Endodermal cell (in vitro differentiated cells): Measurements from ENCODE around the gene PLA2G3. TPM values are rescaled to one million over a fixed set of nuclear protein-coding genes. Genes with fewer than 3 reads are reported as not detected.

Source experiments
- DNase-seq: peaks from one replicate; pipeline ENCODE4 v3.0.0-alpha.2; 2017
- H3K27ac ChIP-seq: 2 replicates; pipeline ENCODE4 v1.5.1; 2013; ENCODE audit warnings: mild to moderate bottlenecking, low read depth, low read length, moderate library complexity
- H3K27me3 ChIP-seq: 2 replicates; pipeline ENCODE4 v1.6.1; 2013; ENCODE audit warnings: mild to moderate bottlenecking, low read length, moderate library complexity; ENCODE audit not compliant: insufficient read depth, control insufficient read depth, poor library complexity, severe bottlenecking
- H3K36me3 ChIP-seq: 2 replicates; pipeline ENCODE4 v1.7.0; 2013; ENCODE audit warnings: mild to moderate bottlenecking, low read length, moderate library complexity; ENCODE audit not compliant: control insufficient read depth, insufficient read depth
- H3K4me1 ChIP-seq: one replicate; pipeline ENCODE4 v1.7.0; 2013; ENCODE audit warnings: low read length; ENCODE audit not compliant: control insufficient read depth, insufficient read depth
- H3K4me3 ChIP-seq: 2 replicates; pipeline ENCODE4 v1.5.1; 2013; ENCODE audit warnings: mild to moderate bottlenecking, low read length, moderate library complexity
- H3K9ac ChIP-seq: 2 replicates; pipeline ENCODE4 v1.6.1; 2013; ENCODE audit warnings: mild to moderate bottlenecking, low read length, moderate library complexity; ENCODE audit not compliant: poor library complexity, severe bottlenecking; ENCODE audit errors: extremely low read depth
- H3K9me3 ChIP-seq: 2 replicates; pipeline ENCODE4 v1.6.1; 2013; ENCODE audit warnings: mild to moderate bottlenecking, low read length, moderate library complexity; ENCODE audit not compliant: control insufficient read depth
- H3K27ac Mint-ChIP-seq: 2 replicates; pipeline ENCODE4 v1.8.0; 2020; ENCODE audit warnings: mixed read lengths
- H3K27me3 Mint-ChIP-seq: 2 replicates; pipeline ENCODE4 v1.8.0; 2021; ENCODE audit warnings: mild to moderate bottlenecking, mixed read lengths; ENCODE audit not compliant: insufficient read depth
- H3K36me3 Mint-ChIP-seq: 2 replicates; pipeline ENCODE4 v1.8.0; 2020; ENCODE audit warnings: low read depth, mixed read lengths
- H3K4me1 Mint-ChIP-seq: 2 replicates; pipeline ENCODE4 v1.8.0; 2020; ENCODE audit warnings: mixed read lengths
- H3K4me3 Mint-ChIP-seq: 2 replicates; pipeline ENCODE4 v1.8.0; 2020; ENCODE audit warnings: mild to moderate bottlenecking, moderate library complexity, mixed read lengths
- H3K9me3 Mint-ChIP-seq: 2 replicates; pipeline ENCODE4 v1.8.0; 2020; ENCODE audit warnings: mild to moderate bottlenecking, mixed read lengths
- CTCF ChIP-seq: fragments of 200-600 bp; sonication (generic); conservative IDR thresholded peaks from 2 replicates; pipeline ENCODE4 v1.5.0; 2021; ENCODE audit warnings: antibody characterized with exemption, mild to moderate bottlenecking
- WGBS, 2 experiments: methylation state at CpG; one replicate each; pipeline versions ENCODE4 v1.1.5 to v1.1.7; 2013; ENCODE audit warnings: missing lambda C conversion rate in 2 of 2, mixed read lengths in 1 of 2; ENCODE audit not compliant: insufficient coverage in 1 of 2, insufficient read length in 1 of 2; 5-methylcytosine and 5-hydroxymethylcytosine counted together
- total RNA-seq, 2 donors: library from RNA; stranded (reverse); fragmentation: NEBNext Ultra II Directional in 1 of 2; extraction: Animal tissue kit (Norgen Biotek cat#: 25700) in 1 of 2; gene quantifications; 2 replicates in 1 of 2; 3 replicates in 1 of 2; pipeline ENCODE4 v1.2.1, GENCODE V29; 2021

Gene PLA2G3
- total RNA-seq, 2 donors from 2014 or later = 4.1 to 4.6 TPM

DNA sequence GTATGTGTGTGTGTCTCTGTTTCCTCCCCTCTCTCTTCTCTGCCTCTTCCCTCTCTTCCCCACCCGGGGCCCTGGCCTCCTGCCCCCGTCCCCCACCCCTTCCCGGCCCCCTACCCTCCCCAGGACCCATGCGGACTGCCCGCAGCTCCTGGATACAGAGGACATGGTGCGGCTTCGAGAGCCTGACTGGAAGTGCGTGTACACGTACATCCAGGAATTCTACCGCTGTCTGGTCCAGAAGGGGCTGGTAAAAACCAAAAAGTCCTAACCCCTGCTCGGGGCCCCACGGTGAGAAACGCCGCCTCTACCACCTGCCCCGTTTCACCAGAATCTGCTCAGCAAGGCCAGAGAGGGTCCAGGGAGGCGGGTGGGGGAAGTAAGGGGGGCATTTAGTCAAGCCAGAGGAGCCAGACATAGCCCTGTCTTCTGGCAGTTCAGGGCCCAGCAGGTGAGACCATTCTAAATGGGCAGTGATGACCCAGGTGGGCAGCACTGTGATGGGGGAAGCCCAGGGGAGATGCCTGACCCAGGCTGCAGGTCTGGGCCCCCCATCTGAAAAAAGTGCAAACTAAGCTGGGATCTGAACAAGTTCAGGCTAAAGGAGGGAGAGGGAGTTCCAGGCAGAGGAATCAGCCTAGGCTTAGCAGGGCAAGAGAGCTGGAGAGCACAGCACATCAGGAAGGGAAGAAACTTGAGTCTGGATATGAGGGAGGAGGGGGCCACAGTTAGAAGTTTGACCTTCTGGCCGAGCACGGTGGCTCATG lies 39.4 kb downstream of the PLA2G3 start:
- Mint-ChIP-seq H3K9me3 (no peaks in the 10 kb centered on the region), H3K27ac (no peak overlapping the region), H3K36me3 (peaks cover 5% of the 10 kb centered on the region), H3K27me3 (peaks cover 19% of the 10 kb centered on the region), H3K4me3 (no peak overlapping the region), H3K4me1 (no peaks in the 10 kb centered on the region)
- peaks cover 9% of the 10 kb centered on the region for H3K27me3 ChIP-seq
- no peak overlapping the region for H3K4me3 ChIP-seq
- WGBS, 2 experiments = 88 to 89% methylated on average over 8 to 18 of the region's 18 CpGs
- no peak for TF ChIP-seq CTCF
- no peaks in the 10 kb centered on the region for H3K9me3 ChIP-seq
- H3K36me3 ChIP-seq = peaks cover 15% of the 10 kb centered on the region
- no peak overlapping the region for H3K27ac ChIP-seq
- DNase-seq = peak; percentile 32
- no peak overlapping the region for H3K9ac ChIP-seq
- no peaks in the 10 kb centered on the region for H3K4me1 ChIP-seq

GRCh38 chr22:31099841-31100761 lies 40.2 kb downstream of the PLA2G3 start:
- Histone ChIP-seq H3K4me1 (no peaks in the 10 kb centered on the region), H3K27me3 (peaks cover under 1% of the 10 kb centered on the region), H3K9ac (no peak overlapping the region), H3K27ac (no peak overlapping the region), H3K4me3 (no peak overlapping the region), H3K36me3 (peaks cover 15% of the 10 kb centered on the region), H3K9me3 (no peaks in the 10 kb centered on the region)
- Mint-ChIP-seq H3K4me1 (no peaks in the 10 kb centered on the region), H3K27ac (no peak overlapping the region), H3K27me3 (peaks cover 11% of the 10 kb centered on the region), H3K36me3 (peaks cover 13% of the 10 kb centered on the region), H3K9me3 (no peaks in the 10 kb centered on the region), H3K4me3 (no peak overlapping the region)
- TF ChIP-seq CTCF = no peak
- WGBS, 2 experiments = 91 to 94% methylated on average over 13 to 32 of the region's 34 CpGs
- DNase-seq = peak; percentile 39

GRCh38 chr22:31099386-31099785 lies 40.9 kb downstream of the PLA2G3 start:
- no peak overlapping the region for H3K4me3 Mint-ChIP-seq
- WGBS, 2 experiments = 93 to 96% methylated on average over 6 of the region's 6 CpGs
- H3K4me3 ChIP-seq = no peak overlapping the region

More at GRCh38 chr22:31099386-31099785, 40.9 kb downstream of the PLA2G3 start:
- Mint-ChIP-seq H3K36me3 (peaks cover 14% of the 10 kb centered on the region), H3K27me3 (peaks cover 9% of the 10 kb centered on the region), H3K4me1 (no peaks in the 10 kb centered on the region), H3K27ac (no peak overlapping the region), H3K9me3 (no peaks in the 10 kb centered on the region)
- no peak for TF ChIP-seq CTCF
- no peak overlapping the region for H3K9ac ChIP-seq
- DNase-seq = no peak
- peaks cover 15% of the 10 kb centered on the region for H3K36me3 ChIP-seq
- H3K27me3 ChIP-seq = no peaks in the 10 kb centered on the region
- H3K27ac ChIP-seq = no peak overlapping the region
- no peaks in the 10 kb centered on the region for H3K4me1 ChIP-seq
- no peaks in the 10 kb centered on the region for H3K9me3 ChIP-seq
